ENCODE results near the gene DYRK3. TPM values are rescaled to one million over a fixed set of nuclear protein-coding genes. Genes with fewer than 3 reads are reported as not detected.
A peak's percentile ranks its signal among the peaks of the same experiment; 100 is the strongest.
"Not testable (repeated sequence)": the region's sequence is repeated elsewhere in the genome, so short reads cannot be mapped to it uniquely, and the experiment has no call there.

The DYRK3 gene
- total RNA-seq, 1 donor from 2014 or later, result 26.6 TPM

DNA sequence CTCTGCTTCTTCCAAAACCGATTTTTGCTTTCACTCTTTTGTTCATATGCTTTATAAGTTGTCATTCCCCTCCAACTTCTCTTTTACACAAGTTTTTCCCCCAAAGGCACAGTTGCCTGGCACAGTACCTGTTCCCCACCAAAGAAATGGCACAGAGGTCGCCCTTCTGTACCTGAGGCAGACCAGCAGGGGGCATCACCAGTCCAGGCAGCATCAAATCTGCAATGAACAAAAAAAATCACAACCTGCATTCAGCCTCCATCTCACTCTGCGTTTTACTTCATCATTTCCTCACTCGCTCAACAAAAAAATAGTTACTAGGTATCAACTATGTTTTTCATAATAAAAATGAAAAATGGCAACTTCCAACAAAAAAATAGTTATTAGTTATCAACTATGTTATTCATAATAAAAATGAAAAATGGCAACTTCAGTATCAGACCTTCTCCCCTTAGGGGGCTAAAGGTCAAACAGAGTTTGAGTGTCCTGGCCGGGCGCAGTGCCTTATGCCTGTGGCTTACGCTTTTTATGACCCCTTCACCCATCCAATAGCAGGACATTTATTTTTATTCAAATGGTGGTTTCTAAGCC, 27.1 kb upstream of the DYRK3 start:
- Histone ChIP-seq H3K27me3 (ENCODE audit: low read depth) (no peaks in the 10 kb centered on the region), H3K36me3 (peaks cover 77% of the 10 kb centered on the region), H3K27ac (replicated peaks) (no peak overlapping the region), H3K4me1 (peaks cover 13% of the 10 kb centered on the region), H3K4me3 (no peak overlapping the region), H3K9me3 (replicated peaks) (no peaks in the 10 kb centered on the region)
- TF ChIP-seq, protein P1, sequence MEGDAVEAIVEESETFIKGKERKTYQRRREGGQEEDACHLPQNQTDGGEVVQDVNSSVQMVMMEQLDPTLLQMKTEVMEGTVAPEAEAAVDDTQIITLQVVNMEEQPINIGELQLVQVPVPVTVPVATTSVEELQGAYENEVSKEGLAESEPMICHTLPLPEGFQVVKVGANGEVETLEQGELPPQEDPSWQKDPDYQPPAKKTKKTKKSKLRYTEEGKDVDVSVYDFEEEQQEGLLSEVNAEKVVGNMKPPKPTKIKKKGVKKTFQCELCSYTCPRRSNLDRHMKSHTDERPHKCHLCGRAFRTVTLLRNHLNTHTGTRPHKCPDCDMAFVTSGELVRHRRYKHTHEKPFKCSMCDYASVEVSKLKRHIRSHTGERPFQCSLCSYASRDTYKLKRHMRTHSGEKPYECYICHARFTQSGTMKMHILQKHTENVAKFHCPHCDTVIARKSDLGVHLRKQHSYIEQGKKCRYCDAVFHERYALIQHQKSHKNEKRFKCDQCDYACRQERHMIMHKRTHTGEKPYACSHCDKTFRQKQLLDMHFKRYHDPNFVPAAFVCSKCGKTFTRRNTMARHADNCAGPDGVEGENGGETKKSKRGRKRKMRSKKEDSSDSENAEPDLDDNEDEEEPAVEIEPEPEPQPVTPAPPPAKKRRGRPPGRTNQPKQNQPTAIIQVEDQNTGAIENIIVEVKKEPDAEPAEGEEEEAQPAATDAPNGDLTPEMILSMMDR (IDR thresholded peaks at IDR 0.05; ENCODE audit: borderline replicate concordance), result peak; percentile 73
- DNase-seq, result no peak
- intact Hi-C loops (cut with micrococcal nuclease), result no loop called here

DNA sequence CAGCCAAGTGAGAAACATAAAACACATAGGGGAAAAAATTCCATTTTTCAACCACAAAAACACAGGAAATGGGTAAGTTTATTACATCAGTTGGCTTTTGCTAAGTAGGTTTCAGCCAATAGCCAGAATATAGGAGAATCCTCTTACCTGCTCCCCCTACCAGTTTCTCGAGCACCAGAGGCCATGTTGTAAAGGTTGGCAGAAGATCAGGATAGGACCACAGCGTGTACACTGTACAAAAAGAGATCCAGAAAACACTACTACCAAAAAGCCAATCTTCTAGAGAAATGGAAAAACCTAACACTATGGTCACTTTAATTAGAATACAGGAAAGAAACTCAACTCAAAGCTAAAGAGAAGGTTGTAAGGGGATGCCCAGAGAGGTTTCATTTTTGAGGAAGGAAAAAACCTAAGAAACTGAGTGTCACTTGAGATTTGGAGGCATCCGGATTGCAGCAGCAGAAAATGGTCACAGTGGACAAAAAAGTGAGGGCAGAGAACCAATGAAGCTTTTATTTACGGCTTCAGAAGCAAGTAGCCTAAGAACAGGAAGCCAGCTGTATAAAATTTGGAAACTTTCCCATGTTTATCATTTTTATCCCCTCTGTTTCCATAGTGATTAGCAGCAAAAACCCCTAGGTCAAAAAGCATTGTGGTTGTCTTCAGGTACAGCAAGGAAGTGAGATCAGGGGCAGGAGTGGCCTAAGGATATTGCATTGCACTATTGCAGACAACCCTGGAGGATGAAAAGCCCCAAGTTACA, 25.9 kb upstream of the DYRK3 start:
- Histone ChIP-seq H3K27me3 (ENCODE audit: low read depth) (no peaks in the 10 kb centered on the region), H3K9me3 (replicated peaks) (no peaks in the 10 kb centered on the region), H3K4me1 (peaks cover 13% of the 10 kb centered on the region), H3K36me3 (peaks cover 65% of the 10 kb centered on the region), H3K27ac (replicated peaks) (no peak overlapping the region), H3K4me3 (no peak overlapping the region)
- intact Hi-C loops (cut with micrococcal nuclease), result no loop called here
- TF ChIP-seq, protein P1 (IDR thresholded peaks at IDR 0.05; ENCODE audit: borderline replicate concordance), result no peak
- no peak for DNase-seq

DNA sequence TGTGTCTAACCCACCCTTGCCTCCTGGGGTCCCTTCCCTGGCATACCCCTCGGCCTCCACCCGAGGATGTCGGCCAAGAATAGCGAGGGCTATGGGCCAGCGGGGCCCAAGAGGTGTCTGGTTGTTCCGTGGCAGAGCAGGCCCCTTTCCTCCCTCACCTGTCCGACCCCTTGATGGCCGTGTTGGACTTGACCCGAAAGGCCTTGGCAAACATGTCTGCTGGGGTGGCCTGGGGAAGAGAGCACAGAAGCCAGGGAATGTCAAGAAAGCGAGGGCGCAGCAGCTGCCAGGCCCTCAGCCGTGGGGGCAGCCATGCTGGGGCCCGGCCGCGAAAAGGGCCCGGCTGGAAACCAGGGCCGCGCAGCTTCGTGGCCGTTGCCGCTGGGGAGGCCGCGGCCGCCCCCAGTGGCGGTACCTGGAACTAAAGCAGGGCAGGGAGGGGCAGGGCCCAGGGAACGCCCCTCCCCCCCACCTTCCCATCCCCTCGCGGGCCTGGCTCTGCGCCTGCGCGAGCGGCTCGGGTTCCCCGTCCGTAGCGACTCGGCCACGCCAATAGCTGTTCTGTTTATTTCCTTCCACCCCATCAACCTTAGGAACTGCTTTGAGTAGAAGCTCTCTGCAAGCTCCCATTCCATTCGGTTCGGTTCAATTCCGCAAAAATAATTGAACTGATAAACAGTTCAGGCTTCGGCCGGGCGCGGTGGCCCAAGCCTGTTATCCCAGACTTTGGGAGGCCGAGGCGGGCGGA, 23.0 kb upstream of the DYRK3 start, which contains the start of gene EIF2D:
Gene EIF2D, minus strand, starts transcription at position 337 of the 748 bp plus-strand sequence. Its CDS starts 123 bp downstream, at position 214.
- peaks cover 13% of the 10 kb centered on the region for H3K4me1 ChIP-seq
- H3K9me3 ChIP-seq (replicated peaks), result no peaks in the 10 kb centered on the region
- DNase-seq, result peak; percentile 93
- H3K27ac ChIP-seq (replicated peaks), result peak within 1 kb of the TSS; percentile 91
- intact Hi-C loops (cut with micrococcal nuclease), result no loop called here
- TF ChIP-seq, protein P1 (IDR thresholded peaks at IDR 0.05; ENCODE audit: borderline replicate concordance), result peak; percentile 99
- H3K27me3 ChIP-seq (ENCODE audit: low read depth), result no peaks in the 10 kb centered on the region
- peak within 1 kb of the TSS; percentile 88 for H3K4me3 ChIP-seq
- H3K36me3 ChIP-seq, result peaks cover 36% of the 10 kb centered on the region

DNA sequence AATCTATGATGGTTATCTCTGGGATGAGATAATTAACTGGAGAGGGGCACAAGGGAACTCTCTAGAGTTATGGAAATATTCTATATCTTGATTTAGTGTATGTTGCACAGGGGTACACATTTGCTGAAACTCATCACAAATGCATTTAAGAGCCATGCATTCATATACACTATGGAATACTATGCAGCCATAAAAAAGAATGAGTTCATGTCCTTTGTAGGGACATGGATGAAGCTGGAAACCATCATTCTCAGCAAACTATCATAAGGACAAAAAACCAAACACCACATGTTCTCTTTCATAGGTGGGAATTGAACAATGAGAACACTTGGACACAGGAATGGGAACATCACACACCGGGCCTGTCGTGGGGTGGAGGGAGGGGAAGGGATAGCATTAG, 8.9 kb upstream of the DYRK3 start:
- intact Hi-C loops (cut with micrococcal nuclease); H3K36me3 ChIP-seq; H3K27me3 ChIP-seq (ENCODE audit: low read depth): not testable (repeated sequence)

DNA sequence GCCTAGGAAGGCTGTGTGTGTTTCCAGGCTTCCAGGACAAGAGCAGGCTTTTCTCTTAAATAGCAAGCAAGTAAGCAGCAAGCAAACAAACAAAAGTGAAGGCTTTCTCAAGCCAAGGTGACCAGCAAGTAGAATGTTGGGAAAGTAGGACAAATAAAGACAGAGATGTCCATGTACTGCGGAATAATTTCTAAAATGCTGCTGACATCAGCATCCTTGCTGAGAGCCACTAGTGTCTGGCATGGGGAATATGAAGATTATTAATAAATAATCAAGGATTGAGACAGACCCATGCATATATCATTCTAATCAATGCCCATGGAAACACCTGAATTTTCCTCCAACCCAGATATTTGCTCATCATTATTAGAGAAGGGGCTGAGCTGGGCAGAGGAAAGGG, 6.4 kb upstream of the DYRK3 start:
- Histone ChIP-seq H3K9me3 (replicated peaks) (no peaks in the 10 kb centered on the region), H3K27ac (replicated peaks) (no peak overlapping the region), H3K36me3 (no peaks in the 10 kb centered on the region), H3K4me3 (no peak overlapping the region), H3K27me3 (ENCODE audit: low read depth) (no peaks in the 10 kb centered on the region), H3K4me1 (peaks cover 13% of the 10 kb centered on the region)
- no peak for DNase-seq
- TF ChIP-seq, protein P1 (IDR thresholded peaks at IDR 0.05; ENCODE audit: borderline replicate concordance), result no peak
- intact Hi-C loops (cut with micrococcal nuclease), result no loop called here

More for the DNA sequence above, 8.9 kb upstream of the DYRK3 start:
- not testable (repeated sequence) for H3K9me3 ChIP-seq (replicated peaks); DNase-seq; H3K4me3 ChIP-seq; H3K27ac ChIP-seq (replicated peaks); H3K4me1 ChIP-seq
